Middle frontal gyrus (tissue), 1 donor: ENCODE data around the gene TMEM52.
A peak's percentile ranks its signal among the peaks of the same experiment; 100 is the strongest.

ENCODE experiments used
- DNase-seq: peaks from one replicate; pipeline ENCODE4 v3.0.0-alpha.2; 2015; ENCODE audit warnings: low spot score; ENCODE audit errors: extremely low spot score

The TMEM52 gene

GRCh38 chr1:1914971-1915692, 3.9 kb downstream of the TMEM52 start, which contains the start of gene CALML6:
Gene CALML6 (plus strand): TSS chr1:1915260. CDS start chr1:1915281, 21 bp downstream.
- no peak for DNase-seq

DNA sequence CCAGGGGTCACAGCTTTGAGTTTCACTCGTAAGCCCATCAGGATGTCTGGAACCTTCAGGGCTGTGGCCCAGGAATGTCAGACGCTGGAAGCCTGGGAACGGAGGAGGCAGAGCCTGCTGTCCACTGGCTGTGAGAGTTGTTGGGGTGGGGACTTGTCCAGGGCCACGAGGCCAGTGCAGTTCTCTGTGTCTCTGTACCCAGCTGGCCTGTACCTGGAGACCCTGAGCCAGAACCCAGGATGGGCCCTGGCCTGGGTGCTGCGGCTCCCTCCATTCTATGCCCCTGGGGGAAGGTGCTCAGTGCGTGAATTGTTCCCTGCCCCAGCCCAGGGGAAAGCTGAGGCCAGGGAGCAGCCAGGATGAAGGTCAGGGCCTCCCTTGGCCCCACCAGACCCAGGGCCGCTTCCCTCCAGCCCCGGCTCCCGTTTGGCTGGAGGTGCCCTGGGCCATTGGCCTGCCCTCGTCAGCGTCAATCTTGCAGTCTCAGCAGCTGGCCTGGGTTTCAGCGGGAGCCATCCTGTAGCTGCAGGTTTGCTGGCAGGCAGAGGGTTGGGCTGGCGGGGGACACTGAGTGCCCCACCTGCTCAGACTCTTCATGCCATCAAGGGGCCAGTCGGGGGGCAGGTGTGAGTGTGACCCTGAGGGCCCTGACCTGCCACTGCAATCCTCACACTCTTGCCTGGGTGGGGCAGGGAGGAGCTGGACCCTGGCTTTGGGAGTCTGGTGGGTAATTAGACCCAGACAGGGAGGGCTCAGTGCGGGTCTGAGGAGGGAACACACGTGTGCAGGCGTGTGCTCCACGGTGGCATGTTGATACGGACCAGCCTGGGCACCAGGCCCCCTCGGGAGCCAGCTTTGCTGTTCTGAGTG, 4.7 kb downstream of the TMEM52 start:
- no peak for DNase-seq

DNA sequence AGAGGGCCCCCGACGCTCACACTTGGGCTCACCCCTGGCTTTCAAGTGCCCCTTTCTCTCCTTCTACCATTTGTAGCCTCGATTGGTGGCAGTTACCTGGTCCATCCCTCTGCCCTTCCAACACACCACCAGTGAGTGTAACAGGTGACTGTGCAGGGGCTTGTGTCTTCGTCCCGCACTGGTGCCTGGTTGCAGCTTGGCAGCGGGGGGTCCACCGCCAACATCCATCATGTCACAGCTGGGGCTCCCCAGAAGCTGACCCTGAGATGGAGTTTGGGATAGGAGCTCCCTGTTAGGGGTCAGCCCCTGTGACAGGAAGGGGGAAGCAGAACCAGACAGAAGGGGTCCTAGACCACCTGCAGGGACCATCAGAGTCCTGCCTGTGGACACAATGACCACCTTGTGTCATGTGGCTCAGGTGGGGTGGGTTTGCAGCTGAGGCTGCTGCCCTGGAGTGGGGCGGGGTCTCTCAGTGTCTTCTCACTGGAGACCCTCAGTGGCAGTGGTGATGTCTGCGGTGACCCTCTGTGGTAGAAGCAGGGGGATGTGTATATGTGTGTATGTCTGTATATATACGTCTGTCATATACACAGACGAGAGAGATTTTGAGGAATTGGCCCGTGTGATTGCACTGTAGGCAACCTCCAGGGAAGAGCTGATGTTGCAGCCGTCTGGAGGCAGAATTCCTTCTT, 7.6 kb downstream of the TMEM52 start:
- no peak for DNase-seq

DNA sequence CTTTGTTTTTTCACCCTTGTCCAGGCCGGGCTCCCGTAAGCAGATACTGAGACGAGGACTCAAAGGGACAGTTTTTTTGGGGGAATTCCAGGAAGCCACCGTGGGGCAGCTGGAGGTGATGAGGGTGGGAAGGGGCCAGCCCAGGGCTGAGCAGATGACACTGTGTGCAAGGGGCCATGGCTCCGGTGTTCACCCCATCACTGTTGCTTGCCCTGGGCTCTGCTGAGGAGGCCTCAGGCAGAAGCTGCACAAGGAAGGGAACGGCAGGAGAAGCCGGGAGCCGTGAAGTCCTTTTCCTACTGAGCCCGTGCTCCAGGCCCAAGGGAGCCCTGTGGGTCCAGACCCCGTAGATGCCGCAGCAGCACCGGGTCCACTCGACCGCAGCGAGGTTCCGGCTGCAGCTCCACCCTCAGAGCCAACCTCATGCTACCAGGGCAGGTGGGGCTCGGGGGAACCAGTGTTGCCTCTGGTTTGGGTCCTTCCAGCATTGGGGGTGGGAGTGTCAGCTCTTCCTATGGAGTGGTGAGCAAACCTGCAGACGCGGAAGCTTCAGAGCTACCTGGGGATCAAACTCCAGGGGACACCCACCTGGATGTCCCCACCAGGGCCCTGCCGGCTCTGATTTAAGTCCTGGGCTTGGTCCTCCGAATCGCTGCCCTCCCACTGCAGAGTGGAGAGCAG, 8.3 kb downstream of the TMEM52 start:
- DNase-seq, result no peak

DNA sequence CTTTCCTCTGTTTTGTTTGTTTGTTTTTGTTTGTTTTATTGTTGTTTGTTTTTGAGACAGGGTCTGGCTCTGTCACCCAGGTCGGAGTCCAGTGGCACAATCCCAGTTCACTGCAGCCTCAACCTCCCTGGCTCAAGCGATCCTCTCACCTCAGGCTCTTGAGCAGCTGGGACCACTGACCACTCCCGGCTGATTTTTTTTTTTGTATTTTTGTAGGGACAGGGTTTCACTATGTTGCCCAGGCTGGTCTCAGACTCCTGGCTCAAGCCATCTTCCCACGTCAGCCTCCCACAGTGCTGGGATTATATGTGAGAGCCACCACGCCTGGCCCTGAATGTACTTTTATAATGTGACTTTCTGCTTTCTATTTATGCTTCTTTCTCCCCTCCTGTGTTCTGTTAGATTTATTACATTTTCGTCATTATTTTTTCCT, 9.0 kb downstream of the TMEM52 start:
- no peak for DNase-seq

DNA sequence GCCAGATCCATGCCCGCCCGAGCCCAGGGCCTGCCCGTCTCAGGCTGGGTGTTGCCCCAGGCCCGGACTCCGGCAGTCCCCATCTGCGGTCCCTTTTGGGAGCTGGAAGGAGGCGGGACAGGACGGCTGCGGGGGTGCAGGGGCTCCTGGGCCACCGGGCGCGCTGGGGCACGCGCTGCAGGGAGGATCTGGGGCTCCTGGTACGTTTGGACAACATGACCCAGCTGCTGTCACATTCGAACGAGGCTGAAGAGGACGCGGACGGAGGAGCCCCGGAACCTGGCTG, 10.6 kb downstream of the TMEM52 start:
- DNase-seq, result no peak

- DNase-seq, result no peak
Measured at GRCh38 chr1:1907098-1907736, 11.9 kb downstream of the TMEM52 start.

DNA sequence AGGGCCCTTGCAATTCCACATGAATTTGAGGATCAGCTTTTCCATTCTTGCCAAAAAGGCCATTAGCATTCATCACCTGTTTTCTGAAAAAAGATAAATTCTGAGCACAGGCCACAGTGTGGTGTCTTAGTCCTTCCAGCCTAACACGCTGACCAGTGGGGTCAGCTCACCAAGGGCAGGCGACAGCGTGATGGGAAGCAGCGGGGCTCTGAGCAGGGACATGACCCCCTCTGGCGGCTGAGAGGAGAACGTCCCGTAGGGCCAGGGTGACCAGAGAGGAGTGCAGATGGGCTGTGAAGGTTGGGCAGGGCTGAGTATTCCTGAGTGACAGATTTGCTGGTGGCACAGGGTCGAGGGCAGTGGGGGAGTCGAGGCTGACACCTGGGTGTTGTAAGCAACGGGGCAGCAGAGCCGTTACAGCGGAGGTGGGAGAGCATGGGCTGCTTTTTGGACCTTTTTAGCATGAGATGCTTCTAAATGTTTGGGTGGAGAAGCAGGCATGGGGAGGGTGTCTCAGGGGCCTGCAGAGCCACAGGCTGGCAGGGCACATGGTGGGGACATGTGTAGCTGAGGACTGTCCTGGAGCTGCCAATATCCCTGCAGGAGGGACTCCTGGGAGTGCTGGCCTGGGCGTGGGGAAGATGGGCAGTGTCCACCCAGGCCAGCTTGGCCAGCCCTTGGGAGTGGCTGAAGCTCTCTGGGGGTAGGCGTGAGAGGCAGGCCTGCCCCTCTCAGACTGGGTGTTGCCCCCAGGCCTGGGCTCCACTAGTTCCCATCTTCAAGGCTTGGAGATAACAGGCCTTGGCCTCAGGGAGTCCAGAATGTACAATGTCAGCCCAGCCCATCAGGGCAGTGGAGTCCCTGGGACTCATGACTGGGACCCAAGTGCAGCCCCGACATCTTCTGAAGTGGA, 12.6 kb downstream of the TMEM52 start:
- peak; percentile 69 for DNase-seq

- DNase-seq, result no peak
Measured at GRCh38 chr1:1903224-1903623, 15.9 kb downstream of the TMEM52 start.

GRCh38 chr1:1901641-1902294, 17.3 kb downstream of the TMEM52 start:
- no peak for DNase-seq

DNA sequence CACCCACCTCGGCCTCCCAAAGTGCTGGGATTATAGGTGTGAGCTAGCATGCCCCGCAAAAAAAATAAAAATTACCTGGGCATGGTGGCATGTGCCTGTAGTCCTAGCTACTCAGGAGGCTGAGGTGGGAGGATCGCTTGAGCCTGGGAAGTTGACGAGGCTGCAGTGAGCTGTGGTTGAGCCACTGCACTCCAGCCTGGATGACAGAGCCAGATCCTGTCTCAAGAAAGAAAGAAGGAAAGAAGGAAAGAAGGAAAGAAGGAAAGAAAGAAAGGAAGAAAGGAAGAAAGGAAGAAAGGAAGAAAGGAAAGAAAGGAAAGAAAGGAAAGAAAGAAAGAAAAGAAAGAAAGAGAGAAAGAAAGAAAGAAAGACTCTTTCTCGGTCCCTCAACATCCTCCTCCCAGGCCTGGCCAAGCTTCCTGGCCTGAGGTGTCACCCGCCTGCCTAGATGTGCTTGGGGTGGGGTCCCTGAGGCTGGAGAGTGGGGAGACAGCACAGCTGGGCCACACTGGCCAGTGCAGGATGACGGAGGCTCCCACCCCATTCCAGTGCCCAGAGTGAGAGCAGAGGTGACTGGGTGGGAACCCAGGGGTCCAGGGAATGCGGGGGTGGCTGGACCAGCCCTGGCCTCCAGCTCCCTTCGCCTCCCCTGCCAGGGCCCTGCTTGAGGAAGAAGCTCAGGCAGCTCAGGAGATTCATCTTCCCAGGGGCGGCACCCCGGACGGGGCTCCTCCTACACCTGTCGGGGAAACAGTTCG, 18.0 kb downstream of the TMEM52 start:
- no peak for DNase-seq

DNA sequence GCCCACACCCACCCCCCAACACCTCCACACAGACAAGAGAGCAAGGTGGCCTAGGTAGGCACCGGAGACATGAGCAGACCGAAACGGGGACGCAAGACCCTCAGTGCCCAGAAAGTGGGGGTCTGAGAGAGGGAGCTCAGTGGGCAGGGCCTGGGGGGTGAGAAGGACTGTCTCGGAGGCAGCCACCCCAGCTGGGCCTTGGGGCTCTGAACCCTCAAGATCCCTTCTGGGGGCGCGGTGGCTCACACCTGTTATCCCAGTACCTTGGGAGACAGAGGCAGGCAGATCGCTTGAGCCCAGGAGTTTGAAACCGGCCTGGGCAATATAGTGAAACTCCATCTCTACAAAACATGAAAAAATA, 19.1 kb downstream of the TMEM52 start:
- no peak for DNase-seq

DNA sequence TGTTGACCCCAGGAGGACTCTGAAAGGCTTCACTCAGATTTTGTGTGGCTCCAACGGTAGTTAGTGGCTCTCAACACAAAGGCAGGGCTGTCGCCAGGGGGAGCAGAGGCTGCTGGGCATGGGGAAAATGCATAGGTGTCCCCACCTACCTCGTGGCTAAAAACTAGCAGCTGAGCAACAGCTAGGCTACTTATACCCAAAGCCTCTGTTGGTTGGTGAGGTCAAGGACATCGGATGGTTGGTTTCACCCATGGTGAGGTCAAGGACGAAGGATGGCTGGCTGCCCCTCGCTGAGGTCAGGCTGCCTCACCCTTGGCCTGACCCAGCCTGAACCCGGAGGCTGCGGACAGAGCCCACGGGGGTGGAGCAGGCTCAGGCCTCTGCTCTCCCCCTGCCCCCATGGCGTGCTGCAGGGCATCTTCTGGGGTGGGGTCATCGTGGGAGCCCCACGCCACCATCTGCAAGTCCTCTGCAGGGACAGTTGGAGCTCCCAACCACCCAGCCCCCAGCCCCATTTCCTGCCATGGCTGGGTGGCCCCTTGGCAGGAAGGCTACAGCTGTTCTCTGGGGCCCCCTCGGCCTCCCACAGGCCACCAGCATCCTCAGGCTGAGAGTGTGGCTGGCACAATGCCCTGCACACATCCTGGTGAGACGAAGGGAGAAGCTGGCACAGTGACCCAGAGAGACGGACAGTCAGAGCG, 19.7 kb downstream of the TMEM52 start:
- no peak for DNase-seq

- no peak for DNase-seq
Measured at GRCh38 chr1:1898246-1898933, 20.7 kb downstream of the TMEM52 start.

GRCh38 chr1:1895456-1896336, 23.4 kb downstream of the TMEM52 start:
- DNase-seq, result no peak

DNA sequence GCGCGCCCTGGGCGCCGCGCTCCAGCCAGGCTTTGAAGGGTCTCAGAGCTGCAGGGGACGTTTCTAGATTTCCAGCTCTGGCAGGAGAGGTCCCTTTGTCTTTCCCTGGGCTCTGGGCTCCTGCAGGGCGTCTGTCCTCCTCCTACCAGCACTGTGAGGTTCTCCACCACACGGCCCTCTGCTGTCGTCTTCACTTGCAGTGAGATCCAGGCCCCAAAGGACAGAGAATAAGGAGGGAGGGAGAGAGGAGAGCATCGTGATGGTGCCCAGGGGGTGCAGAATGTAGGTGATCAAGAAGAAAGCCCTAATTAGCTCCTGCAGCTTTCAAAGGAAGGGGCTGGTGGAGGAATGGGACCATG, 24.0 kb downstream of the TMEM52 start:
- DNase-seq, result no peak
